Measurements from ENCODE around the gene SOBP.

GRCh38 chr6:107603006-107603370 lies 113.1 kb downstream of the SOBP start:
- no peak for TF ChIP-seq POLR2AphosphoS5 (IDR thresholded peaks at IDR 0.05)
- TF ChIP-seq POLR2A (IDR thresholded peaks at IDR 0.05), result no peak
